T-helper 2 cell treated with Interferon-gamma antibody and Interleukin-4, amounts not matched to agents 5 μg/mL and 100 μg/mL, for 36 hours (primary cell): ENCODE measurements around the gene OR6P1.

Experiments used
- DNase-seq: peaks from one replicate; pipeline ENCODE4 v3.0.0; 2021; ENCODE audit warnings: low spot score
- H3K27ac Mint-ChIP-seq: one replicate; pipeline ENCODE4 v1.8.0; 2021; ENCODE audit warnings: mild to moderate bottlenecking, mixed read lengths
- H3K27me3 Mint-ChIP-seq: one replicate; pipeline ENCODE4 v1.8.0; 2021; ENCODE audit warnings: low read depth, mixed read lengths
- H3K36me3 Mint-ChIP-seq: one replicate; pipeline ENCODE4 v1.8.0; 2021; ENCODE audit warnings: low read depth, mixed read lengths
- H3K4me1 Mint-ChIP-seq: one replicate; pipeline ENCODE4 v1.8.0; 2021; ENCODE audit warnings: low read depth, mixed read lengths
- H3K4me3 Mint-ChIP-seq: one replicate; pipeline ENCODE4 v1.8.0; 2022; ENCODE audit warnings: mild to moderate bottlenecking, moderate library complexity, mixed read lengths
- H3K9me3 Mint-ChIP-seq: one replicate; pipeline ENCODE4 v1.8.0; 2021; ENCODE audit warnings: mixed read lengths

OR6P1 gene

GRCh38 chr1:158552296-158552695, 18.1 kb downstream of the OR6P1 start:
- Mint-ChIP-seq H3K27me3 (peaks cover 8% of the 10 kb centered on the region), H3K4me1 (no peaks in the 10 kb centered on the region), H3K4me3 (no peak overlapping the region), H3K9me3 (no peaks in the 10 kb centered on the region), H3K27ac (no peak overlapping the region), H3K36me3 (no peaks in the 10 kb centered on the region)
- DNase-seq, result no peak

- peaks cover 8% of the 10 kb centered on the region for H3K27me3 Mint-ChIP-seq
- no peak overlapping the region for H3K27ac Mint-ChIP-seq
- H3K36me3 Mint-ChIP-seq, result no peaks in the 10 kb centered on the region
- H3K4me3 Mint-ChIP-seq, result no peak overlapping the region
- no peaks in the 10 kb centered on the region for H3K9me3 Mint-ChIP-seq
- no peak for DNase-seq
- no peaks in the 10 kb centered on the region for H3K4me1 Mint-ChIP-seq
Measured at GRCh38 chr1:158547533-158547932, 22.8 kb downstream of the OR6P1 start.

- H3K36me3 Mint-ChIP-seq, result no peaks in the 10 kb centered on the region
- no peaks in the 10 kb centered on the region for H3K9me3 Mint-ChIP-seq
- no peaks in the 10 kb centered on the region for H3K4me1 Mint-ChIP-seq
- H3K27me3 Mint-ChIP-seq, result peaks cover 3% of the 10 kb centered on the region
- H3K27ac Mint-ChIP-seq, result no peak overlapping the region
- H3K4me3 Mint-ChIP-seq, result no peak overlapping the region
- DNase-seq, result no peak
Measured at GRCh38 chr1:158537609-158538008, 32.8 kb downstream of the OR6P1 start.

DNA sequence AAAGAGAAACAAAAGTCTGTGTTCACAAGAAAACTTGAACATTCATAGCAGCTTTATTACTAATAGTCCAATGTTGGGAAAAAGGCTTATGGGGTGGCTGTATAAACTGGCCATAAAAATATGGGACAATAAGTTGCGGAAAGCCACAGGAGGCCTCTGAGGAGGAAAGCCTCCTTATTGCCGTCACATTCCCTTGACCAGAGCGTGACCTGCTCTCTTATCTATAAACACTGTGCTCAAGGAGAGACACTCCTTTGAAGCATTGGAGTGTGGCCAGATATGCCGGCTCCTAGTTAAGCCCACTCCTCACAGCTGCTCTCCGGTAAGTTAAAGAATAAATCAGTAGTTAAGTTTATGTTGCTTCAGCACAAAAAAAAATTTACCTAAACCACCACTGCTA, 35.9 kb downstream of the OR6P1 start:
- H3K36me3 Mint-ChIP-seq, result no peaks in the 10 kb centered on the region
- H3K27ac Mint-ChIP-seq, result no peak overlapping the region
- no peaks in the 10 kb centered on the region for H3K9me3 Mint-ChIP-seq
- no peak for DNase-seq
- no peak overlapping the region for H3K4me3 Mint-ChIP-seq
- peaks cover 4% of the 10 kb centered on the region for H3K27me3 Mint-ChIP-seq
- no peaks in the 10 kb centered on the region for H3K4me1 Mint-ChIP-seq

GRCh38 chr1:158527190-158527815, 43.1 kb downstream of the OR6P1 start:
- peaks cover 12% of the 10 kb centered on the region for H3K9me3 Mint-ChIP-seq
- H3K4me3 Mint-ChIP-seq, result no peak overlapping the region
- no peaks in the 10 kb centered on the region for H3K36me3 Mint-ChIP-seq
- H3K27ac Mint-ChIP-seq, result no peak overlapping the region
- DNase-seq, result no peak
- peaks cover 4% of the 10 kb centered on the region for H3K27me3 Mint-ChIP-seq
- no peaks in the 10 kb centered on the region for H3K4me1 Mint-ChIP-seq

GRCh38 chr1:158521666-158522058, 48.7 kb downstream of the OR6P1 start:
- Mint-ChIP-seq H3K4me3 (no peak overlapping the region), H3K27ac (no peak overlapping the region), H3K36me3 (no peaks in the 10 kb centered on the region), H3K27me3 (peaks cover 11% of the 10 kb centered on the region), H3K4me1 (no peaks in the 10 kb centered on the region), H3K9me3 (no peaks in the 10 kb centered on the region)
- DNase-seq, result no peak

- Mint-ChIP-seq H3K4me1 (no peaks in the 10 kb centered on the region), H3K9me3 (no peaks in the 10 kb centered on the region), H3K27me3 (peaks cover 11% of the 10 kb centered on the region), H3K36me3 (no peaks in the 10 kb centered on the region), H3K4me3 (no peak overlapping the region), H3K27ac (no peak overlapping the region)
- DNase-seq, result no peak
Measured at GRCh38 chr1:158520955-158521665, 49.3 kb downstream of the OR6P1 start.

DNA sequence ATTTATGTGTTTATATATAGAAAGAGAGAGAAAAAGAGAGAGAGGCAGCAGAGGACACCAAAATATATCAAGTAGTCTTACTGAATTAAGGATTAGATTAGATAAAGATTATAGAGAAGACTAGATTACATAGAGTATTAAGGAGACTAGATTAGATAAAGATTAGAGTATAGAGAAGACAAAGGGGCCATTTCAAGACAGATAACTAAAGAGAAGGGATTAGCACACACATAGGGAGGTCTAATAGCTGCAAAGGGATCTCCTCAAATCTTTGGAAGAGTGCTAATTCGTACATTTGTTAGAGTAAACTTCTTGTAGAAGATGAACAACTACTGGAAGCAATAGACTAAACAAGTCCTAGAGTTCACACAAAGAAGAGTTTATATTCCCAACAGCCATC, 50.4 kb downstream of the OR6P1 start:
- no peaks in the 10 kb centered on the region for H3K36me3 Mint-ChIP-seq
- peaks cover 12% of the 10 kb centered on the region for H3K27me3 Mint-ChIP-seq
- no peak overlapping the region for H3K27ac Mint-ChIP-seq
- DNase-seq, result no peak
- no peak overlapping the region for H3K4me3 Mint-ChIP-seq
- H3K9me3 Mint-ChIP-seq, result no peaks in the 10 kb centered on the region
- no peaks in the 10 kb centered on the region for H3K4me1 Mint-ChIP-seq

- peaks cover 7% of the 10 kb centered on the region for H3K27me3 Mint-ChIP-seq
- no peaks in the 10 kb centered on the region for H3K9me3 Mint-ChIP-seq
- no peak overlapping the region for H3K4me3 Mint-ChIP-seq
- no peaks in the 10 kb centered on the region for H3K36me3 Mint-ChIP-seq
- no peak for DNase-seq
- no peak overlapping the region for H3K27ac Mint-ChIP-seq
- no peaks in the 10 kb centered on the region for H3K4me1 Mint-ChIP-seq
Measured at GRCh38 chr1:158516966-158517365, 53.4 kb downstream of the OR6P1 start.
